ENCODE data around the gene ARHGEF26. TPM values are rescaled to one million over a fixed set of nuclear protein-coding genes. Genes with fewer than 3 reads are reported as not detected.

Gene ARHGEF26
- total and polyA plus RNA-seq, 8 donors = 3.9 to 40.6 (median 20.9) TPM

GRCh38 chr3:154285221-154285620, 164.0 kb downstream of the ARHGEF26 start:
- DNase-seq = no peak
- Histone ChIP-seq H3K27ac (no peak overlapping the region), H3K4me3 (no peak overlapping the region), H3K27me3 (no peaks in the 10 kb centered on the region), H3K4me1 (peaks cover 0 to 8% (median 0%) of the 10 kb centered on the region in 4 donors), H3K36me3 (peaks cover 17 to 91% (median 86%) of the 10 kb centered on the region in 4 donors), H3K9me3 (no peaks in the 10 kb centered on the region)
- intact Hi-C loops (cut with DNase I; ENCODE audit: low total_unique reads) = no loop called here
- TF ChIP-seq POLR2A (IDR thresholded peaks at IDR 0.05) (no peak), CTCF (IDR thresholded peaks at IDR 0.05) (no peak), EP300 (IDR thresholded peaks at IDR 0.05) (no peak), POLR2AphosphoS5 (IDR thresholded peaks at IDR 0.05) (no peak)
- 83 to 93% (median 86%) methylated on average over 2 of the region's 2 CpGs for WGBS, 5 donors

- no peaks in the 10 kb centered on the region for H3K4me1 ChIP-seq
- intact Hi-C loops (cut with DNase I; ENCODE audit: low total_unique reads) = no loop called here
- no peak overlapping the region for H3K27ac ChIP-seq
- no peaks in the 10 kb centered on the region for H3K9me3 ChIP-seq
- H3K4me3 ChIP-seq = no peak overlapping the region
- 93 to 99% (median 97%) methylated on average over 5 of the region's 5 CpGs for WGBS, 5 donors
- no peak for DNase-seq
- no peaks in the 10 kb centered on the region for H3K27me3 ChIP-seq
- TF ChIP-seq CTCF (IDR thresholded peaks at IDR 0.05) (no peak), POLR2A (IDR thresholded peaks at IDR 0.05) (no peak), POLR2AphosphoS5 (IDR thresholded peaks at IDR 0.05) (no peak), EP300 (IDR thresholded peaks at IDR 0.05) (no peak)
- peaks cover 13 to 91% (median 89%) of the 10 kb centered on the region in 4 donors for H3K36me3 ChIP-seq
Measured at GRCh38 chr3:154290187-154290586, 169.0 kb downstream of the ARHGEF26 start.

GRCh38 chr3:154294016-154294415, 172.8 kb downstream of the ARHGEF26 start:
- Histone ChIP-seq H3K9me3 (no peaks in the 10 kb centered on the region), H3K36me3 (peaks cover 23 to 98% (median 94%) of the 10 kb centered on the region in 4 donors), H3K4me3 (no peak overlapping the region), H3K4me1 (no peaks in the 10 kb centered on the region), H3K27ac (no peak overlapping the region), H3K27me3 (no peaks in the 10 kb centered on the region)
- intact Hi-C loops (cut with DNase I; ENCODE audit: low total_unique reads) = no loop called here
- 85 to 91% (median 89%) methylated on average over 2 of the region's 2 CpGs for WGBS, 5 donors
- DNase-seq = no peak
- TF ChIP-seq POLR2A (IDR thresholded peaks at IDR 0.05) (no peak), CTCF (IDR thresholded peaks at IDR 0.05) (no peak), POLR2AphosphoS5 (IDR thresholded peaks at IDR 0.05) (no peak), EP300 (IDR thresholded peaks at IDR 0.05) (no peak)

GRCh38 chr3:154301561-154301960, 180.4 kb downstream of the ARHGEF26 start:
- TF ChIP-seq CTCF (IDR thresholded peaks at IDR 0.05) = no peak
- no peak for TF ChIP-seq POLR2A (IDR thresholded peaks at IDR 0.05)
- TF ChIP-seq EP300 (IDR thresholded peaks at IDR 0.05) = no peak
- TF ChIP-seq POLR2AphosphoS5 (IDR thresholded peaks at IDR 0.05) = no peak
- no peak overlapping the region for H3K27ac ChIP-seq
- no peak overlapping the region for H3K4me3 ChIP-seq
- no peaks in the 10 kb centered on the region for H3K4me1 ChIP-seq
- WGBS, 5 donors = 89 to 96% (median 90%) methylated on average over 3 of the region's 3 CpGs
- DNase-seq = no peak
- intact Hi-C loops (cut with DNase I; ENCODE audit: low total_unique reads) = no loop called here
- H3K36me3 ChIP-seq = peaks cover 45 to 99% (median 98%) of the 10 kb centered on the region in 4 donors
- no peaks in the 10 kb centered on the region for H3K9me3 ChIP-seq
- H3K27me3 ChIP-seq = no peaks in the 10 kb centered on the region
